Trophoblast cell (in vitro differentiated cells and primary cell): ENCODE measurements around the gene KIRREL3.

Source experiments
- DNase-seq, 2 donors: peaks; one replicate each; pipeline ENCODE4 v3.0.0-alpha.2; 2016
- H2AFZ ChIP-seq: 2 replicates; pipeline ENCODE4 v1.6.1; 2013; ENCODE audit warnings: low read length, moderate library complexity, mild to moderate bottlenecking; ENCODE audit not compliant: insufficient read depth, poor library complexity
- H2AK5ac ChIP-seq: 2 replicates; pipeline ENCODE4 v1.6.1; 2013; ENCODE audit warnings: mild to moderate bottlenecking, low read length
- H2BK120ac ChIP-seq: 2 replicates; pipeline ENCODE4 v1.6.1; 2013; ENCODE audit warnings: low read length, mild to moderate bottlenecking, moderate library complexity; ENCODE audit not compliant: insufficient read depth, poor library complexity
- H2BK12ac ChIP-seq: 2 replicates; pipeline ENCODE4 v1.6.1; 2013; ENCODE audit warnings: mild to moderate bottlenecking, low read length, moderate library complexity
- H2BK5ac ChIP-seq: 2 replicates; pipeline ENCODE4 v1.6.1; 2013; ENCODE audit warnings: low read length, low read depth, moderate library complexity, mild to moderate bottlenecking; ENCODE audit not compliant: poor library complexity
- H3K14ac ChIP-seq: 2 replicates; pipeline ENCODE4 v1.6.1; 2013; ENCODE audit warnings: mild to moderate bottlenecking, low read length
- H3K18ac ChIP-seq: 2 replicates; pipeline ENCODE4 v1.6.1; 2013; ENCODE audit warnings: mild to moderate bottlenecking, low read length
- H3K23ac ChIP-seq: 2 replicates; pipeline ENCODE4 v1.6.1; 2013; ENCODE audit warnings: low read length
- H3K27ac ChIP-seq: 2 replicates; pipeline ENCODE4 v1.5.1; 2013; ENCODE audit warnings: low read depth, mild to moderate bottlenecking, inconsistent platforms, low read length, moderate library complexity
- H3K27me3 ChIP-seq: 2 replicates; pipeline ENCODE4 v1.6.1; 2013; ENCODE audit warnings: inconsistent platforms, mild to moderate bottlenecking, low read length, moderate library complexity; ENCODE audit not compliant: insufficient read depth
- H3K36me3 ChIP-seq, 2 experiments: 1 replicate in 1 of 2; 2 replicates in 1 of 2; pipeline ENCODE4 v1.6.1; 2013; ENCODE audit warnings: low read length in 2 of 2, mild to moderate bottlenecking in 2 of 2, moderate library complexity in 1 of 2; ENCODE audit not compliant: insufficient read depth in 2 of 2, control insufficient read depth in 1 of 2
- H3K4ac ChIP-seq: 2 replicates; pipeline ENCODE4 v1.6.1; 2013; ENCODE audit warnings: low read depth, mild to moderate bottlenecking, low read length, moderate library complexity
- H3K4me1 ChIP-seq, 2 experiments: 1 replicate in 1 of 2; 2 replicates in 1 of 2; pipeline ENCODE4 v1.6.1; 2013; ENCODE audit warnings: low read length in 2 of 2, mild to moderate bottlenecking in 2 of 2, moderate library complexity in 1 of 2; ENCODE audit not compliant: insufficient read depth in 2 of 2, control insufficient read depth in 1 of 2
- H3K4me2 ChIP-seq: 2 replicates; pipeline ENCODE4 v1.6.1; 2013; ENCODE audit warnings: inconsistent platforms, mild to moderate bottlenecking, low read length, moderate library complexity
- H3K4me3 ChIP-seq: 2 replicates; pipeline ENCODE4 v1.5.1; 2013; ENCODE audit warnings: mild to moderate bottlenecking, low read depth, low read length, inconsistent platforms
- H3K79me1 ChIP-seq: one replicate; pipeline ENCODE4 v1.6.1; 2013; ENCODE audit warnings: low read length
- H3K79me2 ChIP-seq: 2 replicates; pipeline ENCODE4 v1.6.1; 2013; ENCODE audit warnings: low read length, mild to moderate bottlenecking; ENCODE audit not compliant: control insufficient read depth, insufficient read depth, poor library complexity
- H3K9ac ChIP-seq: 2 replicates; pipeline ENCODE4 v1.6.1; 2013; ENCODE audit warnings: mild to moderate bottlenecking, low read length
- H3K9me3 ChIP-seq: 2 replicates; pipeline ENCODE4 v1.6.1; 2013; ENCODE audit warnings: low read depth, mild to moderate bottlenecking, control low read depth, inconsistent platforms, low read length; ENCODE audit not compliant: insufficient read depth
- H4K12ac ChIP-seq: 2 replicates; pipeline ENCODE4 v1.6.1; 2013; ENCODE audit warnings: low read depth, mild to moderate bottlenecking, low read length, moderate library complexity
- H4K8ac ChIP-seq: 2 replicates; pipeline ENCODE4 v1.6.1; 2013; ENCODE audit warnings: low read depth, mild to moderate bottlenecking, low read length, moderate library complexity
- H4K91ac ChIP-seq: one replicate; pipeline ENCODE4 v1.6.1; 2013; ENCODE audit warnings: low read depth, mild to moderate bottlenecking, low read length, moderate library complexity
- WGBS: extraction: QIAGEN DNeasy Blood & Tissue Kit; methylation state at CpG from one replicate; pipeline ENCODE4 v1.1.7; 2013; ENCODE audit warnings: missing lambda C conversion rate; ENCODE audit not compliant: insufficient read length, insufficient coverage; ENCODE audit errors: extremely low coverage; 5-methylcytosine and 5-hydroxymethylcytosine counted together

KIRREL3 gene

GRCh38 chr11:126498281-126498680 is 502.3 kb downstream of the KIRREL3 start:
- WGBS = no CpG with 5 or more reads among the region's 9 CpGs
- Histone ChIP-seq H2BK12ac (no peak overlapping the region), H3K9me3 (no peaks in the 10 kb centered on the region), H3K27ac (no peak overlapping the region), H4K91ac (no peak overlapping the region), H3K14ac (no peak overlapping the region), H3K79me2 (no peaks in the 10 kb centered on the region), H3K4ac (no peak overlapping the region), H3K23ac (no peak overlapping the region), H3K27me3 (no peaks in the 10 kb centered on the region), H2AK5ac (no peak overlapping the region), H2BK120ac (no peak overlapping the region), H4K8ac (no peak overlapping the region), H3K4me3 (no peak overlapping the region), H3K4me1 (no peaks in the 10 kb centered on the region), H2BK5ac (no peak overlapping the region), H4K12ac (no peak overlapping the region), H3K36me3 (no peaks in the 10 kb centered on the region), H3K18ac (no peak overlapping the region), H3K9ac (no peak overlapping the region), H3K79me1 (no peaks in the 10 kb centered on the region), H2AFZ (no peak overlapping the region), H3K4me2 (no peak overlapping the region)
- no peak for DNase-seq

DNA sequence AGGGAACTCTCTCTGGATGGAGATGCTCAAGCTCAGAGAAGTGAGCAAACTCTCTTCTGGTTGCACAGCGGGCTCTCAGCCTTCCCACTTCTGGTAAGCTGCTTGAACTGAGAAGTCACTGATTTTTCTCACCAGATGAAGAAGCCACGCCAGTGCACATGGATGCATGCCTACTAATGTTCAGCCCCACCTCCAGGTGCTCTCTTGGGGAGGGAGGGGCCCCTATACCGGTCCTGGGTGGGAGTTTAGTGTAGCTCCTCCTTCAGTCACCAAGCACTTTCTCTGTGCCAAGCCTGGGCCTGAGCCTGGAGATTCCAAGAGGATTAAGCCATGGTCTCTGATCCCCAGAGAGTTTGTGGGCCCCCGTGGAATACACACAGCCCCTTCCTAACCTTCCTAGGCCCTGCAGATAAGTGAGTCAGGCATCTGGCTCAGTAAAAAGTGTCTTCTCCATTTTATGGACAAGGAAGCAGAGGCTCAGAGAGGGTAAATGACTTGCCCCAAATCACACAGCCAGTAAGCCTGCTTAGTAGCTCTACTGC is 502.9 kb downstream of the KIRREL3 start:
- H2AK5ac ChIP-seq = no peak overlapping the region
- no peak overlapping the region for H4K91ac ChIP-seq
- no peak overlapping the region for H3K4me2 ChIP-seq
- H4K8ac ChIP-seq = no peak overlapping the region
- H3K36me3 ChIP-seq = no peaks in the 10 kb centered on the region
- no peak overlapping the region for H2AFZ ChIP-seq
- no peak overlapping the region for H3K27ac ChIP-seq
- DNase-seq = no peak
- H3K23ac ChIP-seq = no peak overlapping the region
- H3K9ac ChIP-seq = no peak overlapping the region
- H3K4ac ChIP-seq = no peak overlapping the region
- no peaks in the 10 kb centered on the region for H3K27me3 ChIP-seq
- H3K4me3 ChIP-seq = no peak overlapping the region
- H2BK120ac ChIP-seq = no peak overlapping the region
- no peak overlapping the region for H2BK5ac ChIP-seq
- no peak overlapping the region for H3K14ac ChIP-seq
- no CpG with 5 or more reads among the region's 4 CpGs for WGBS
- H3K18ac ChIP-seq = no peak overlapping the region
- no peaks in the 10 kb centered on the region for H3K9me3 ChIP-seq
- no peaks in the 10 kb centered on the region for H3K79me1 ChIP-seq
- no peaks in the 10 kb centered on the region for H3K4me1 ChIP-seq
- H3K79me2 ChIP-seq = no peaks in the 10 kb centered on the region
- no peak overlapping the region for H4K12ac ChIP-seq
- H2BK12ac ChIP-seq = no peak overlapping the region

DNA sequence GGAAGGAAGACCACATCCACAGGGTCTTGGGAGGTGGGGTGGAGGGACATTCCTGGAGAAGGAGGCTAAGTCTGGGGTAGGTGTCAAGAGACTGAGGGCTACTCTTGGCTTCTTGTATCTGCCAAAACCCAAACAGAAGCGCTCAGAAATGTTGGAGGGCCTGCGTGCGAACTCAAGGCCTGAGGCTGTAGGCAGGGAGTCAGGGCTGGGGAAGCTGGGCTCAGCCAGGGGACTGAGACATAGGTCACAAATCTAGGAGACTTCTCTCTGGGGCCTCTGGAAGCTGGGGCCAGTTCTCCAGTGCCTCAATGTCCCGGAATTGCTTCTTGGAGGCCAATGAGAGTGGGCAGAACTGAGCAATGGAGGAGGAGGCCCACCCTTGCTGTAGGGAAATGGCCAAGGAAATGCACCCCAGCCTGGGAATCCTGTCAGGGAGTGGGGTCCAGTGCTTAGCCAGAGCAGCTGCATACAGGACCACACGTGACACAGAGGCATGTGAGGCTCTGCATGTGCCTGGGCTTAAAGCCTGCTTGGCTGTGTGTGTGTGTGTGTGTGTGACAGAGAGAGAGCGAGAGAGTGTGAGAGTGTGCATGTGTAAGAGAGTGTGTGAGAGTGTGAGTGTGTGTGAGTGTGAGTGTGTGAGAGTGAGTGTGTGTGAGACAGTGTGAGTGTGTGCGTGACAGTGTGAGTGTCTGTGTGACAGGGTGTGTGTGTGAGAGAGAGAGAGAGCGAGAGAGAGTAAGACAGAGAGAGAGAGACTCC is 503.8 kb downstream of the KIRREL3 start:
- Histone ChIP-seq H4K12ac (no peak overlapping the region), H3K36me3 (no peaks in the 10 kb centered on the region), H4K91ac (no peak overlapping the region), H3K9ac (no peak overlapping the region), H3K4ac (no peak overlapping the region), H3K79me1 (no peaks in the 10 kb centered on the region), H3K23ac (no peak overlapping the region), H3K4me1 (no peaks in the 10 kb centered on the region), H2BK5ac (no peak overlapping the region), H2BK120ac (no peak overlapping the region), H3K27ac (no peak overlapping the region), H2AK5ac (no peak overlapping the region), H3K9me3 (no peaks in the 10 kb centered on the region), H3K18ac (no peak overlapping the region), H3K4me3 (no peak overlapping the region), H2AFZ (no peak overlapping the region), H3K79me2 (no peaks in the 10 kb centered on the region), H4K8ac (no peak overlapping the region), H3K14ac (no peak overlapping the region), H3K4me2 (no peak overlapping the region), H3K27me3 (no peaks in the 10 kb centered on the region), H2BK12ac (no peak overlapping the region)
- no peak for DNase-seq
- WGBS = no CpG with 5 or more reads among the region's 8 CpGs

GRCh38 chr11:126495281-126496220 is 505.0 kb downstream of the KIRREL3 start:
- H3K9ac ChIP-seq = no peak overlapping the region
- H2BK5ac ChIP-seq = no peak overlapping the region
- no peak overlapping the region for H3K23ac ChIP-seq
- no peak overlapping the region for H3K4me2 ChIP-seq
- H3K14ac ChIP-seq = no peak overlapping the region
- no peak overlapping the region for H2BK120ac ChIP-seq
- no peak for DNase-seq
- H4K12ac ChIP-seq = no peak overlapping the region
- H4K8ac ChIP-seq = no peak overlapping the region
- no CpG with 5 or more reads among the region's 13 CpGs for WGBS
- H3K27ac ChIP-seq = no peak overlapping the region
- no peaks in the 10 kb centered on the region for H3K4me1 ChIP-seq
- no peak overlapping the region for H3K18ac ChIP-seq
- H2AFZ ChIP-seq = no peak overlapping the region
- H4K91ac ChIP-seq = no peak overlapping the region
- H2BK12ac ChIP-seq = no peak overlapping the region
- no peak overlapping the region for H3K4ac ChIP-seq
- H3K27me3 ChIP-seq = no peaks in the 10 kb centered on the region
- no peaks in the 10 kb centered on the region for H3K79me1 ChIP-seq
- no peaks in the 10 kb centered on the region for H3K36me3 ChIP-seq
- H3K4me3 ChIP-seq = no peak overlapping the region
- no peaks in the 10 kb centered on the region for H3K79me2 ChIP-seq
- H2AK5ac ChIP-seq = no peak overlapping the region
- H3K9me3 ChIP-seq = no peaks in the 10 kb centered on the region
